GM06990 (cell line): Measurements from ENCODE around the gene AIMP1.

Source experiments
- DNase-seq: peaks from one replicate; pipeline ENCODE4 v3.0.0-alpha.2; 2011; ENCODE audit not compliant: insufficient read length; ENCODE audit errors: extremely low read depth
- H3K27me3 ChIP-seq: replicated peaks from 2 replicates; pipeline ENCODE4 v1.6.0; 2011; ENCODE audit warnings: low read length; ENCODE audit not compliant: control insufficient read depth, insufficient read depth
- H3K36me3 ChIP-seq: 2 replicates; pipeline ENCODE4 v1.5.1; 2011; ENCODE audit warnings: low read length; ENCODE audit not compliant: control insufficient read depth, insufficient read depth
- H3K4me3 ChIP-seq: replicated peaks from 2 replicates; pipeline ENCODE4 v1.5.1; 2011; ENCODE audit warnings: low read depth, mild to moderate bottlenecking, control low read depth, low read length
- CTCF ChIP-seq: IDR thresholded peaks from 2 replicates; pipeline ENCODE4 v1.5.1; 2011; ENCODE audit warnings: low read length, control low read depth, mild to moderate bottlenecking, inconsistent platforms; ENCODE audit not compliant: insufficient read depth, poor library complexity, severe bottlenecking

Gene AIMP1

GRCh38 chr4:106277140-106277675, 39.1 kb upstream of the AIMP1 start:
- no peaks in the 10 kb centered on the region for H3K36me3 ChIP-seq
- TF ChIP-seq CTCF = no peak

GRCh38 chr4:106284227-106284626, 32.1 kb upstream of the AIMP1 start:
- no peaks in the 10 kb centered on the region for H3K27me3 ChIP-seq
- no peak overlapping the region for H3K4me3 ChIP-seq
- no peak for TF ChIP-seq CTCF
- 0 out of 2 replicates have a peak, but pooled peaks cover 2% of the 10 kb centered on the region for H3K36me3 ChIP-seq
- DNase-seq = no peak

More at GRCh38 chr4:106277140-106277675, 39.1 kb upstream of the AIMP1 start:
- DNase-seq = no peak
- Histone ChIP-seq H3K4me3 (no peak overlapping the region), H3K27me3 (no peaks in the 10 kb centered on the region)

GRCh38 chr4:106286611-106287010, 29.7 kb upstream of the AIMP1 start:
- Histone ChIP-seq H3K36me3 (peaks cover 3% of the 10 kb centered on the region; the same call in 1 of the 2 replicates), H3K27me3 (no peaks in the 10 kb centered on the region), H3K4me3 (no peak overlapping the region)
- no peak for DNase-seq
- TF ChIP-seq CTCF = no peak

GRCh38 chr4:106287353-106287969, 28.9 kb upstream of the AIMP1 start:
- Histone ChIP-seq H3K4me3 (no peak overlapping the region), H3K36me3 (peaks cover 3% of the 10 kb centered on the region; the same call in 1 of the 2 replicates), H3K27me3 (no peaks in the 10 kb centered on the region)
- DNase-seq = no peak
- no peak for TF ChIP-seq CTCF

GRCh38 chr4:106289737-106290136, 26.6 kb upstream of the AIMP1 start:
- DNase-seq = no peak
- TF ChIP-seq CTCF = no peak
- Histone ChIP-seq H3K27me3 (no peaks in the 10 kb centered on the region), H3K36me3 (peaks cover 4% of the 10 kb centered on the region), H3K4me3 (no peak overlapping the region)
